ENCODE results near the gene WFDC2. TPM values are rescaled to one million over a fixed set of nuclear protein-coding genes. Genes with fewer than 3 reads are reported as not detected.

The WFDC2 gene
- total and polyA plus RNA-seq, 10 of the 15 experiments (the other 5 are each of a cell fraction or from before 2014, with no cell fraction given): 0.13 TPM; not detected in 9

DNA sequence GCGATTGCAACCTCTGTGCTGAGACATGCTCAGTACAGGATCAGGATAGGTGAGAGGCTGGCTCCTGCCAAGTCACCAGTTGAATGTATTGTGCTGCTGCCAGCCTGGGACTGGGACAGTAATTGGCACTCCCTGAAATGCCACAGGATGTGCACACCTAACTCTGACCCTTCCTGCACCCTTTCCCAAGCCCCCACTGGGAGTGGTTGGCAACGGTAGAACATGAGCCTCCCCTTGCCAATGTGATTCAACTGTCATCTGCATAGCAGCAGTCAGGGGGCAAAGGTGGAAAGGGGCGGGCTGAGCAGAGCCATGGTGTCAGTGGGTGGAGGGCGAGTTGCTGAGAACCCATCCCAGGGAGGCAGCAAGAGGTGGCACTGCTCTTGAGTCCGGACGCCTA lies 30.5 kb downstream of the WFDC2 start:
- DNase-seq (ENCODE audit: low read depth, low spot score) (no peak), FAIRE-seq (no peak), ATAC-seq (no peak)
- H3K27ac ChIP-seq (ENCODE audit: control insufficient read depth, insufficient read depth): no peak overlapping the region
- no peak overlapping the region for H3K4me2 ChIP-seq (ENCODE audit: control insufficient read depth, insufficient read depth)
- no TSS peak for BruUV-seq (replicated peaks)
- no peaks in the 10 kb centered on the region for H3K36me3 ChIP-seq (ENCODE audit: control insufficient read depth in 2 of 2, insufficient read depth in 2 of 2, low read length in 1 of 2)
- H3K9ac ChIP-seq (ENCODE audit: control insufficient read depth, insufficient read depth, low read length): no peak overlapping the region
- ChIA-PET SMC1A (ENCODE audit: uncharacterized antibody, unreplicated experiment) (no interaction called here), POLR2A (no interaction called here), CTCF (no interaction called here), RAD21 (ENCODE audit: unreplicated experiment) (no interaction called here)
- intact Hi-C loops (cut with micrococcal nuclease; ENCODE audit: unreplicated experiment): no loop called here
- peaks cover 0 to 4% of the 10 kb centered on the region in 2 experiments; a peak in 1 of 4 replicates for H3K27me3 ChIP-seq (replicated peaks in 1 of 2; ENCODE audit: control insufficient read depth in 2 of 2, insufficient read depth in 2 of 2, low read length in 1 of 2)
- no peak overlapping the region for H3K4me3 ChIP-seq
- no peaks in the 10 kb centered on the region for H3K79me2 ChIP-seq (ENCODE audit: control insufficient read depth, insufficient read depth, low read length)
- no peak for TF ChIP-seq CTCF (IDR thresholded peaks at IDR 0.05 in 2 of 3, conservative IDR thresholded peaks at IDR 0.05 in 1 of 3; ENCODE audit: control insufficient read depth in 2 of 3, extremely low read depth in 1 of 3, insufficient read depth in 1 of 3, low read depth in 3 of 3, low read length in 3 of 3)
- no peak for TF ChIP-seq SMAD1 (IDR thresholded peaks at IDR 0.05; ENCODE audit: low read depth, partially characterized antibody)
- no peak for TF ChIP-seq WRNIP1 (IDR thresholded peaks at IDR 0.05; ENCODE audit: borderline replicate concordance, low read depth, low read length)
- H3K4me1 ChIP-seq (ENCODE audit: control insufficient read depth, insufficient read depth, low read length): no peaks in the 10 kb centered on the region
- H3K9me3 ChIP-seq (replicated peaks; ENCODE audit: control insufficient read depth, insufficient read depth, low read length): no peaks in the 10 kb centered on the region
- H4K20me1 ChIP-seq (ENCODE audit: control insufficient read depth, insufficient read depth): no peaks in the 10 kb centered on the region
- whole genome bisulfite sequencing (ENCODE audit: insufficient coverage, insufficient replicate concordance, low lambda C conversion rate, missing lambda C conversion rate): 33% methylated on average over 6 of the region's 6 CpGs
- in situ Hi-C loops (cut with MboI): no loop called here
- no peak overlapping the region for H2AFZ ChIP-seq (ENCODE audit: control insufficient read depth, low read depth, low read length)

DNA sequence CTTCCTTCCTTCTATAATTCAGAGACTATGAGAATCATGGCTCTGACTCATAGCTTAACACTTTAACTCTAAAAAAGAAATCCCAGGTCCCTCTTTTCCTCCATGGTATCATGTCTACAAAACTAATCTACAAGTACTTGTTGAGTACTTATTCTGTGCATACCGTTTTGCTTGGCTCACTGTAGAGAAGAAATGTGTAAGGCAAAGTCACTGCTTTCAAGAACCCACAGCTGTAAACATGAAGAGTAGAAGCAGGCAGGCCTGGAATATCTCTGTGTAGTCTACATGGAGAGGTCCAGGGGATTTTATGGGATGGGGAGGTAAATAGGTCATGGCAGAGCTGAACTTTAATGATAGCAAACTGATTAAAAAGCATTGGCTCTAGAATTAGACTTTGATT lies 32.0 kb downstream of the WFDC2 start:
- H3K9me3 ChIP-seq (replicated peaks; ENCODE audit: control insufficient read depth, insufficient read depth, low read length): no peaks in the 10 kb centered on the region
- H3K4me2 ChIP-seq (ENCODE audit: control insufficient read depth, insufficient read depth): no peak overlapping the region
- H3K9ac ChIP-seq (ENCODE audit: control insufficient read depth, insufficient read depth, low read length): no peak overlapping the region
- 0% methylated on average over 1 of the region's 1 CpG for WGBS (ENCODE audit: insufficient coverage, insufficient replicate concordance, low lambda C conversion rate, missing lambda C conversion rate)
- no peak for ATAC-seq
- H3K4me3 ChIP-seq: no peak overlapping the region
- intact Hi-C loops (cut with micrococcal nuclease; ENCODE audit: unreplicated experiment): no loop called here
- no peaks in the 10 kb centered on the region for H3K36me3 ChIP-seq (ENCODE audit: control insufficient read depth in 2 of 2, insufficient read depth in 2 of 2, low read length in 1 of 2)
- no peaks in the 10 kb centered on the region for H3K79me2 ChIP-seq (ENCODE audit: control insufficient read depth, insufficient read depth, low read length)
- H3K27ac ChIP-seq (ENCODE audit: control insufficient read depth, insufficient read depth): no peak overlapping the region
- no peaks in the 10 kb centered on the region for H4K20me1 ChIP-seq (ENCODE audit: control insufficient read depth, insufficient read depth)
- peaks cover 0 to 3% of the 10 kb centered on the region in 2 experiments; a peak in 1 of 4 replicates for H3K27me3 ChIP-seq (replicated peaks in 1 of 2; ENCODE audit: control insufficient read depth in 2 of 2, insufficient read depth in 2 of 2, low read length in 1 of 2)
- in situ Hi-C loops (cut with MboI): no loop called here
- no peaks in the 10 kb centered on the region for H3K4me1 ChIP-seq (ENCODE audit: control insufficient read depth, insufficient read depth, low read length)
- H2AFZ ChIP-seq (ENCODE audit: control insufficient read depth, low read depth, low read length): no peak overlapping the region
- SMC1A ChIA-PET (ENCODE audit: uncharacterized antibody, unreplicated experiment): no interaction called here
- CTCF ChIA-PET: interaction anchor here (0.7 kb wide), 1 partner anchor 139 kb away, joined by 3 read pairs; no protein-coding TSS in a partner anchor
- TF ChIP-seq RAD21 (IDR thresholded peaks at IDR 0.05; ENCODE audit: insufficient read depth, low read depth, low read length) (no peak), ATF2 (IDR thresholded peaks at IDR 0.05; ENCODE audit: low read length) (no peak), BRCA1 (IDR thresholded peaks at IDR 0.05; ENCODE audit: low read depth, low read length) (no peak), RELA (IDR thresholded peaks at IDR 0.05; ENCODE audit: borderline replicate concordance, partially characterized antibody) (no peak), RBBP5 (conservative IDR thresholded peaks at IDR 0.05) (no peak), GATAD2B (conservative IDR thresholded peaks at IDR 0.05; ENCODE audit: low read depth) (no peak)
- TF ChIP-seq, protein P1, sequence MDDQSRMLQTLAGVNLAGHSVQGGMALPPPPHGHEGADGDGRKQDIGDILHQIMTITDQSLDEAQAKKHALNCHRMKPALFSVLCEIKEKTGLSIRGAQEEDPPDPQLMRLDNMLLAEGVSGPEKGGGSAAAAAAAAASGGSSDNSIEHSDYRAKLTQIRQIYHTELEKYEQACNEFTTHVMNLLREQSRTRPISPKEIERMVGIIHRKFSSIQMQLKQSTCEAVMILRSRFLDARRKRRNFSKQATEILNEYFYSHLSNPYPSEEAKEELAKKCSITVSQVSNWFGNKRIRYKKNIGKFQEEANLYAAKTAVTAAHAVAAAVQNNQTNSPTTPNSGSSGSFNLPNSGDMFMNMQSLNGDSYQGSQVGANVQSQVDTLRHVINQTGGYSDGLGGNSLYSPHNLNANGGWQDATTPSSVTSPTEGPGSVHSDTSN (IDR thresholded peaks at IDR 0.05; ENCODE audit: insufficient replicate concordance, low read depth, low read length): no peak
- no peak for FAIRE-seq
- BruUV-seq (replicated peaks): no TSS peak
- no peak for DNase-seq (ENCODE audit: low read depth, low spot score)
- POLR2A ChIA-PET: interaction anchor here (1.1 kb wide), 1 partner anchor 37 kb away, joined by 3 read pairs; no protein-coding TSS in a partner anchor
- RAD21 ChIA-PET (ENCODE audit: unreplicated experiment): no interaction called here
